HG03575 (cell line): Measurements from ENCODE around the gene ITK.
"Not testable (repeated sequence)": the region's sequence is repeated elsewhere in the genome, so short reads cannot be mapped to it uniquely, and the experiment has no call there.

Experiments used
- ATAC-seq: cut with Tn5 transposase; IDR thresholded peaks from one replicate; pipeline ENCODE4 v1.9.1; 2021; ENCODE audit not compliant: unreplicated experiment, insufficient number of reproducible peaks, low FRiP score; ENCODE audit errors: extremely low read depth

Gene ITK

DNA sequence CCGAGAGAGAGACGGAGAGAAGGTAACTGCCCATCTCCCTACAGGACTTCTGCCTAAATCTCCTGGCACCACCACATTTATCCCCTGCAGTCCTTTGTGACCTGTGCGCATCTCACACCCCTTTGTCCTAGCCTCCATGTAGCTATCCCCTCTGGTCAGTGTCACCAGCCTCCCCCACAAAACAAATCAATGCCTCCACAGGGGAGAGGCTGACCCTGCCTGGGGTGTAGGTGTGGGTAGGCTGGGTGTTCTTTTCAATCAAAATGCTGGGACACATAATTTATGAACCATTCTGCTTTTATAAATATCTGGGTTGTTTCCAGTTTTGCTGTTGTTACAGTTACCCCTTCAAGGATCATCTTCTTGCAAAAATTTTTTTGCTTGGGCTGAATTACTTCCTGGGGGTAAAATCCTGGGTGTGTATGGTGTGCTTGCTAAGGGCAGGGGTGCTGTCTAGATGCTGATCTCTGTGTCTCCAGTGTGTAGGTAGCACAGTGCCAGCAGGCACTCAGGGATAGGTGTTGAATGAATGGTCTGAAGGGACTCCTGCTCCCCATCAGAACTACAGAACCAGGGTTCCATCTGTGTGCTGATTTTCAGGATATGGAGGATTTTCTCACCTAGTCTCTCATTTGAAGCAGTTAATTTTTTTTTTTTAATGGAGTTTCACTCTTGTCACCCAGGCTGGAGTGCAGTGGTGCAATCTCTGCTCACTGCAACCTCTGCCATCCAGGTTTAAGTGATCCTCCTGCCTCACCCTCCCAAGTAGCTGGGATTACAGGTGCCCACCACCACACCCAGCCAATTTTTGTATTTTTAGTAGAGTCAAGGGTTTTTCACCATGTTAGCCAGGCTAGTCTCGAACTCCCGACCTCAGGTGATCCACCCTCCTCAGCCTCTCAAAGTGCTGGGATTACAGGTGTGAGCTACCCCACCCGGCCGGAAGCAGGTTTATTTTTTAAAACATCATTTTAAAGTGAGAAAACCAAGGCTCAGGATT, 14.1 kb upstream of the ITK start, which contains the start of gene GARIN3:
TSS of gene GARIN3 (minus strand) at position 51 of the 1,000 bp plus-strand sequence. CDS start 96 bp downstream, outside the sequence.
- no peak for ATAC-seq

- no peak for ATAC-seq
Observed at GRCh38 chr5:157167214-157167621, 13.4 kb upstream of the ITK start.

GRCh38 chr5:157168286-157168685, 12.4 kb upstream of the ITK start:
- ATAC-seq, result no peak

DNA sequence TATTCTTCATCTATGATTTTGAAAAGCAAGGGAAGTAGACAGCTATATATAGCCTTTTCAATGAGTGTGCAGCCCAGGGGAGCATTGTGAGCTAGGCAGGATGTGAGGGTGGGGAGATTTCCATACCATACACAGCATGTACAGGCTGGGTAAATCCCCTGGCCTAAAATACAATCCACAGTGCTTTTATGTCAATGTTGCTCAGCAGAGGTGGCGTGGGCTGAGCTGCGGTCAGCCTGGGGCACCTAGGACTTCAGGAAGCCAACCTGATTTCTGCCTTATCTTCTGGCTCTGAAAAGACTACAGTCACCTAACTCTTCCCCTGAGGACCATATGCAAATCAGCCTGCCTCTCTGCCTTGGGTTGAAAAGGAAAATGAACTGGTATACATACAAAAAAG, 8.2 kb upstream of the ITK start:
- ATAC-seq, result peak; percentile 99

GRCh38 chr5:157175071-157175612, 5.5 kb upstream of the ITK start:
- no peak for ATAC-seq

- no peak for ATAC-seq
Observed at GRCh38 chr5:157177953-157178352, 2.7 kb upstream of the ITK start.

DNA sequence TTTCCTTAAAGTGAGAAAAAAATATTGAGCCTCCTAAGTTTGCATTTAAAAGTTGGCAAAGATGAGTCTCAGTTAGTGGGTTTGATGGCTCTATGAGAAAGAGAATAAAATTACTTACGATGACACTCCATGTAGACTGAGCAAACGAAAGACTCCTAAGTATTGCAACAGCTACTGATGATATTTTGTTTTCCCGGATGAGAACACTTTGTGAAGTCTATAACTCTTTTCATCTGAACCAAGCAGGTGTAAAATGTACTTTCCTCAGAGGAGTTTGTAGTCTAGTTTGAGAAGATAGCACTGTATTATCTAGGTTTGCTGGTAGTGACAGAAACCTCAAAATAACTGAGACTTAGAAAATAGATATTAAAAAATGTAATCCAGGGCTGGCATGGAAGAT, 1.7 kb upstream of the ITK start:
- ATAC-seq, result no peak

GRCh38 chr5:157182143-157182757, 1.6 kb downstream of the ITK start:
- ATAC-seq, result no peak

DNA sequence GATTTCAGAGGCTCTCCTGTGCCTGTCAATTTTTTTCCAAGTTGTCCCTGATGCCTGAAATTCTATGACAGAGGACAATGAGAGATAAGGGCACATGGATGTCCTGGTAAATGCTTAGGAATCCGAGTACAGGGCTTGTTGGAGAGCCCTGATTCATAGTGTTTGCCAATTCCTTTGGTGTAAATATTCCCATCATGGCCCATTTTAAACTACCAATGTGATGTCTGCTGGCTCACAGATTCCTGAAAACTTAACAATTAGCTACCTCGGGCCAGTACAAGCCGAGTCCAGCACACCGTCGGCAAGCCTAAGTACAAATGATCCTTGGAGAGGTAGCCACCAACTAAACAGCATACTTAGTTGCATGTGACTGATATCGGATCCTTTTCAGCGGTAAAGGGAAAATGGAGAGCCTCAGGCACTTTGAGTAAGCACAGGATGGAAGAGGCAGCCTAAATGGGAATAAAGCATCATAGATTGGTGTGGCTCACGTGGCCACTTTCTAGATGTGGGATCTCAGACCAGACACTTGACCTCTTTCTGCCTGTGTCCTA, 3.6 kb downstream of the ITK start:
- ATAC-seq, result no peak

DNA sequence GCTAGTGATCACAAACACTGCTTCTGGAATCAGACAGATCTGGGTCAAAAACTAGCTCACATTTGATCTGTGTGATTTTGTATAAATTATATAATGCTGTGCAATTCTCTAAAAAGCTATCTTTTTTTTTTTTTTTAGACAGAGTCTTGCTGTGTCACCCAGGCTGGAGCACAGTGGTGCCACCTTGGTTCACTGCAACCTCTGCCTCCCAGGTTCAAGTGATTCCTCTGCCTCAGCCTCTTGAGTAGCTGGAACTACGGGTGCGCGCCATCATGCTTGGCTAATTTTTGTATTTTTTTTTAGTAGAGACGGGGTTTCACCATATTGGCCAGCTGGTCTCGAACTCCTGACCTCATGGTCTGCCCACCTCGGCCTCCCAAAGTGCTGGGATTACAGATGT, 4.5 kb downstream of the ITK start:
- not testable (repeated sequence) for ATAC-seq

GRCh38 chr5:157186309-157187045, 5.8 kb downstream of the ITK start:
- ATAC-seq, result no peak

DNA sequence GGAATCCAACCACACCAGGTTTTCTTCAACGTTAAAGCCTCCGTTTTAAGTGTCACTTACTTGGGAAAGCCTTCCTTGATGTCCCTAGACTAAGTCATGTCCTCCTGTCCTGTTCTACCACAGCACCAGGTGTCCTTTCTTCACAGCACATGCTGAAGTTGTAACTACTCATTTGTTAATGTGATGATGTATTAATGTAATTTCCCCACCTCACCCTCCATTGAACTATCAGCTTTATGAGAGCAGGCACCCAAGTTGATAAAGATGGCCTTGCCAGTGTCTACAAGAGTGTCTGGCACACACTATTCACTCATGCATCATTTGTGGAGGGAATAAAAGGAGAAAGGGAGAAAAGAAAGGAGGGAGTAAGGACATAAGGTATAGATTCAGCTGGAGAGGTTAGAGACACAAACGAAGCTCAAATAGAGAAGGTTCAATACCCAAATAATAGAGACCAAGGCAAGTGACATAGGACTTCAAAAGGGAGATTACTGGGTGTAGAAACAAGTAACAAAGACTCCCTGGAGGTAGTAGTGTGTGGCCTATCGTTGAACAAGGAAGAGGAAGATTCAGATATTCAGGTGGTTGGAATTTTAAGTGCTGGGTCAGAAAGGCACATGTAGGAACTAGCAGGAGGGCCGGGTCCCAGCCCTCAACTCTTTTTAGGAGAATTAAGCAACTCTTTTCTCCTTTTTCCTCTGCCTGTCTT, 6.6 kb downstream of the ITK start:
- no peak for ATAC-seq

DNA sequence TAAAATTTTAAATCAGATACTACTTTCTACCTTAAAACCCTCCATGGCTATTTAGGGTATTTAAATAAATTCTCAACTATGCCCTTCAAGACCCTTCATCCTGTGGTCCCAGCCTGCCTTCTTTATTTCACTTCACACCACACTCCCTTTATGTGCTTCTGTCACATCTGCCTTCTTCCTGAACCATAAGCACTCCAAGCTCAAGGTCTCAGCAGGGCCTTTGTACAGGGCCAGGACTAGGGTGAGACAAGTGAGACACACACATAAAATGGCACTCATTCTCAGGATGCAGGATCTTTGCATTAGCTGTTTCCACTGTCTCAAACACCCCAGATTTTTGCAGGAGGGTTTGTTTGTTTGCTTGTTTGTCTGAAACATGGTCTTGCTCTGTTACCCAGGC, 7.6 kb downstream of the ITK start:
- no peak for ATAC-seq

DNA sequence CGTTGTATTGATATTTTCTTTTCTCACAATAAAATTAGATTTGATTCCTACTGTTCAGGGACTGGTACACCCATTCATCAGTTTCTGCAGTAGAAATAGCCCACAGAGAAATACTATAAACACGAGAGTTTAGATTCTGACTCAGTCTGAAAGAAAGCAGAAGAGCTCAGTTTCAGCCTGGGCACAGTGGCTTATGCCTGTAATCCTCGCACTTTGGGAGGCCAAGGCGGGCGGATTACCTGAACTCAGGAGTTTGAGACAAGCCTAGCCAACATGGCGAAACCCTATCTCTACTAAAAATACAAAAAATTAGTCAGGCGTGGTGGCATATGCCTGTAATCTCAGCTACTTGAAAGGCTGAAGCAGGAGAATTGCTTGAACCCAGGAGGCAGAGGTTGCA, 8.6 kb downstream of the ITK start:
- ATAC-seq, result peak; percentile 71

DNA sequence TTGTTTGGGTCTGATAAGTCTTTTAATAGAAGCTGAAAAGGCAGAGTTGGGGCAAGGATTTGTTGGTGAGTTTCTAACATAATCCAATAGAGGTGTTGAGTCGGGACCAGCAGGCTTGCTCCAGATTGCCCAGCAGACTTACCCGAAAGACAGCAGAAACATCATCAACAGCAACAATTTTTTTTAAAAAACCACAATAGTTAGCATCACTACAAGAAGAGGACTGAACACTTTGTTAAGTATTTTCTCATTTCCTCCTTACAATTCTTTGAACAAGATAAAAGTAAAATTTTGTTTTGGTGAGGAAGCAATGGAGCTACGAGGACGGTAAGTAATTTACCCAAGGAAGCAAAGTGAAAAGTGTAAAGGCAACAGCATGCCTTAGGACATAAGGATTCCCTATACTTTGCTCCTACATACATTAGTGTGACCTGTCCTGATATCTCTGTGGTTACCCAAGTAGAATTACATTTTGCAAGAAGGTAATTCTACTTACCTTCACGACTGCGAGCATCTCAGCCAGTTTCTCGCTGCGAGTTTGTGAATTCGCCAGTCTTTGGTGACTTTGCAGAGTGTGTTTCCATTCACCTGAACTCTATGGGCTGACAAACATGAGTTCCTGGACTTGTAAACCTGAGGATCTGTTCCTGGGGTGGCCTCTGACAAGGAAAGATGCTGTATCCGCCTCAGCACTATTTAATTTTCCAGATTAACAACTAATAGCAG, 13.2 kb downstream of the ITK start:
- no peak for ATAC-seq

GRCh38 chr5:157196045-157196444, 15.4 kb downstream of the ITK start:
- ATAC-seq, result no peak

GRCh38 chr5:157197086-157197485, 16.4 kb downstream of the ITK start:
- ATAC-seq, result no peak
